Peyer's patch (tissue), 4 donors: ENCODE results near the gene ST7.

Experiments used
- POLR2A ChIP-seq, 2 donors: fragments of 450-650 bp; IDR thresholded peaks; one replicate each; pipeline ENCODE4 v1.5.1; 2017; ENCODE audit warnings: antibody characterized with exemption in 2 of 2, mild to moderate bottlenecking in 2 of 2, moderate library complexity in 2 of 2
- TF ChIP-seq, protein P1 (sequence below), 6 experiments: fragments of 450-650 bp in 4 of 6; fragments of 200-600 bp in 2 of 6; sonication (generic) in 1 of 6; IDR thresholded peaks; one replicate each; pipeline ENCODE4 v1.5.1; 2017 to 2019; ENCODE audit warnings: antibody characterized with exemption in 6 of 6, mild to moderate bottlenecking in 3 of 6, moderate library complexity in 1 of 6

GRCh38 chr7:117188376-117188775, 235.1 kb downstream of the ST7 start:
- TF ChIP-seq, protein P1, sequence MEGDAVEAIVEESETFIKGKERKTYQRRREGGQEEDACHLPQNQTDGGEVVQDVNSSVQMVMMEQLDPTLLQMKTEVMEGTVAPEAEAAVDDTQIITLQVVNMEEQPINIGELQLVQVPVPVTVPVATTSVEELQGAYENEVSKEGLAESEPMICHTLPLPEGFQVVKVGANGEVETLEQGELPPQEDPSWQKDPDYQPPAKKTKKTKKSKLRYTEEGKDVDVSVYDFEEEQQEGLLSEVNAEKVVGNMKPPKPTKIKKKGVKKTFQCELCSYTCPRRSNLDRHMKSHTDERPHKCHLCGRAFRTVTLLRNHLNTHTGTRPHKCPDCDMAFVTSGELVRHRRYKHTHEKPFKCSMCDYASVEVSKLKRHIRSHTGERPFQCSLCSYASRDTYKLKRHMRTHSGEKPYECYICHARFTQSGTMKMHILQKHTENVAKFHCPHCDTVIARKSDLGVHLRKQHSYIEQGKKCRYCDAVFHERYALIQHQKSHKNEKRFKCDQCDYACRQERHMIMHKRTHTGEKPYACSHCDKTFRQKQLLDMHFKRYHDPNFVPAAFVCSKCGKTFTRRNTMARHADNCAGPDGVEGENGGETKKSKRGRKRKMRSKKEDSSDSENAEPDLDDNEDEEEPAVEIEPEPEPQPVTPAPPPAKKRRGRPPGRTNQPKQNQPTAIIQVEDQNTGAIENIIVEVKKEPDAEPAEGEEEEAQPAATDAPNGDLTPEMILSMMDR (IDR thresholded peaks at IDR 0.05), result no peak
- TF ChIP-seq POLR2A (IDR thresholded peaks at IDR 0.05), result no peak
